ENCODE measurements around the gene XAF1. TPM values are rescaled to one million over a fixed set of nuclear protein-coding genes. Genes with fewer than 3 reads are reported as not detected.

Gene XAF1
- total and polyA plus RNA-seq, 10 of the 15 experiments (the other 5 are each of a cell fraction or from before 2014, with no cell fraction given), result 16.3 to 59.1 (median 44.6) TPM

DNA sequence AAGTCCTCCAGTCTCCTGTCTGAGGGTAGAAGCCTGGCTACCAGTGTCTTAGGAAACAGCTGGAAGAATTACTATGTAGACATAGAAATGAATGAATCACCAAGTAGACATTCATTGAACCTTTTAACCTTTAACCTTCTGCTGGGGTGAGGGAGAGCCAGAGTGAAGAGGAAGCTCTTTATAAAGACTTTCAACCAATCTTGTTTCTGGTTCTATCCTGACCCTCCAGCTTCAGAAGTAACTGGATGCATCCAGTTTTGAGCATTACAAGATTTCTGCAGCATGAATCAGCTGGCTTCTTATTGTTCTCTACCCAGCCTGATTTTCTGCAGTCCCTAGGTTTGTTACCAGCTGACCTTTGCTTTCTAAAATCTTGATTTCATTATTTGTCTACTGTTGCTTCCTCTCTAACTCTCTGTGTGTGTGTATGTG lies 67.2 kb downstream of the XAF1 start:
- no peak for ATAC-seq

More for the DNA sequence above, 67.2 kb downstream of the XAF1 start:
- H3K4me3 ChIP-seq, result no peak overlapping the region
- H3K9me3 ChIP-seq (replicated peaks; ENCODE audit: control insufficient read depth, insufficient read depth, low read length), result no peaks in the 10 kb centered on the region
- CTCF ChIA-PET, result no interaction called here
- intact Hi-C loops (cut with micrococcal nuclease; ENCODE audit: unreplicated experiment) (no loop called here), in situ Hi-C loops (cut with MboI) (no loop called here)
- RAD21 ChIA-PET (ENCODE audit: unreplicated experiment), result interaction anchor here (0.6 kb wide), 1 partner anchor 358 kb away, joined by 5 read pairs; no protein-coding TSS in a partner anchor
- no peaks in the 10 kb centered on the region for H3K36me3 ChIP-seq (ENCODE audit: control insufficient read depth in 2 of 2, insufficient read depth in 2 of 2, low read length in 1 of 2)
- H3K9ac ChIP-seq (ENCODE audit: control insufficient read depth, insufficient read depth, low read length), result no peak overlapping the region
- no peaks in the 10 kb centered on the region; a peak in 1 of 4 replicates for H3K27me3 ChIP-seq (replicated peaks in 1 of 2; ENCODE audit: control insufficient read depth in 2 of 2, insufficient read depth in 2 of 2, low read length in 1 of 2)
- H2AFZ ChIP-seq (ENCODE audit: control insufficient read depth, low read depth, low read length), result no peak overlapping the region
- no peak overlapping the region for H3K4me2 ChIP-seq (ENCODE audit: control insufficient read depth, insufficient read depth)
- DNase-seq (ENCODE audit: low read depth, low spot score) (no peak), FAIRE-seq (no peak)
- SMC1A ChIA-PET (ENCODE audit: uncharacterized antibody, unreplicated experiment), result no interaction called here
- no peaks in the 10 kb centered on the region for H3K79me2 ChIP-seq (ENCODE audit: control insufficient read depth, insufficient read depth, low read length)
- H3K4me1 ChIP-seq (ENCODE audit: control insufficient read depth, insufficient read depth, low read length), result no peaks in the 10 kb centered on the region
- no TSS peak for BruUV-seq (replicated peaks)
- H3K27ac ChIP-seq (ENCODE audit: control insufficient read depth, insufficient read depth), result no peak overlapping the region
- TF ChIP-seq MTA2 (IDR thresholded peaks at IDR 0.05; ENCODE audit: low read depth) (no peak), NR2C2 (IDR thresholded peaks at IDR 0.05; ENCODE audit: borderline replicate concordance, control insufficient read depth, insufficient read length, low read depth) (no peak), NR2F1 (conservative IDR thresholded peaks at IDR 0.05) (no peak), IKZF1 (conservative IDR thresholded peaks at IDR 0.05) (no peak), HDGF (IDR thresholded peaks at IDR 0.05) (no peak), SREBF1 (IDR thresholded peaks at IDR 0.05; ENCODE audit: low read length) (no peak), NR2C1 (IDR thresholded peaks at IDR 0.05) (no peak), ZZZ3 (IDR thresholded peaks at IDR 0.05; ENCODE audit: control insufficient read depth, insufficient read length, low read depth) (no peak)
- TF ChIP-seq, protein P1, sequence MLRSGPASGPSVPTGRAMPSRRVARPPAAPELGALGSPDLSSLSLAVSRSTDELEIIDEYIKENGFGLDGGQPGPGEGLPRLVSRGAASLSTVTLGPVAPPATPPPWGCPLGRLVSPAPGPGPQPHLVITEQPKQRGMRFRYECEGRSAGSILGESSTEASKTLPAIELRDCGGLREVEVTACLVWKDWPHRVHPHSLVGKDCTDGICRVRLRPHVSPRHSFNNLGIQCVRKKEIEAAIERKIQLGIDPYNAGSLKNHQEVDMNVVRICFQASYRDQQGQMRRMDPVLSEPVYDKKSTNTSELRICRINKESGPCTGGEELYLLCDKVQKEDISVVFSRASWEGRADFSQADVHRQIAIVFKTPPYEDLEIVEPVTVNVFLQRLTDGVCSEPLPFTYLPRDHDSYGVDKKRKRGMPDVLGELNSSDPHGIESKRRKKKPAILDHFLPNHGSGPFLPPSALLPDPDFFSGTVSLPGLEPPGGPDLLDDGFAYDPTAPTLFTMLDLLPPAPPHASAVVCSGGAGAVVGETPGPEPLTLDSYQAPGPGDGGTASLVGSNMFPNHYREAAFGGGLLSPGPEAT (IDR thresholded peaks at IDR 0.05; ENCODE audit: low read depth), result no peak
- TF ChIP-seq, protein P2, sequence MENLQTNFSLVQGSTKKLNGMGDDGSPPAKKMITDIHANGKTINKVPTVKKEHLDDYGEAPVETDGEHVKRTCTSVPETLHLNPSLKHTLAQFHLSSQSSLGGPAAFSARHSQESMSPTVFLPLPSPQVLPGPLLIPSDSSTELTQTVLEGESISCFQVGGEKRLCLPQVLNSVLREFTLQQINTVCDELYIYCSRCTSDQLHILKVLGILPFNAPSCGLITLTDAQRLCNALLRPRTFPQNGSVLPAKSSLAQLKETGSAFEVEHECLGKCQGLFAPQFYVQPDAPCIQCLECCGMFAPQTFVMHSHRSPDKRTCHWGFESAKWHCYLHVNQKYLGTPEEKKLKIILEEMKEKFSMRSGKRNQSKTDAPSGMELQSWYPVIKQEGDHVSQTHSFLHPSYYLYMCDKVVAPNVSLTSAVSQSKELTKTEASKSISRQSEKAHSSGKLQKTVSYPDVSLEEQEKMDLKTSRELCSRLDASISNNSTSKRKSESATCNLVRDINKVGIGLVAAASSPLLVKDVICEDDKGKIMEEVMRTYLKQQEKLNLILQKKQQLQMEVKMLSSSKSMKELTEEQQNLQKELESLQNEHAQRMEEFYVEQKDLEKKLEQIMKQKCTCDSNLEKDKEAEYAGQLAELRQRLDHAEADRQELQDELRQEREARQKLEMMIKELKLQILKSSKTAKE (IDR thresholded peaks at IDR 0.05; ENCODE audit: low read depth, poor library complexity, severe bottlenecking), result no peak
- TF ChIP-seq, protein P3, sequence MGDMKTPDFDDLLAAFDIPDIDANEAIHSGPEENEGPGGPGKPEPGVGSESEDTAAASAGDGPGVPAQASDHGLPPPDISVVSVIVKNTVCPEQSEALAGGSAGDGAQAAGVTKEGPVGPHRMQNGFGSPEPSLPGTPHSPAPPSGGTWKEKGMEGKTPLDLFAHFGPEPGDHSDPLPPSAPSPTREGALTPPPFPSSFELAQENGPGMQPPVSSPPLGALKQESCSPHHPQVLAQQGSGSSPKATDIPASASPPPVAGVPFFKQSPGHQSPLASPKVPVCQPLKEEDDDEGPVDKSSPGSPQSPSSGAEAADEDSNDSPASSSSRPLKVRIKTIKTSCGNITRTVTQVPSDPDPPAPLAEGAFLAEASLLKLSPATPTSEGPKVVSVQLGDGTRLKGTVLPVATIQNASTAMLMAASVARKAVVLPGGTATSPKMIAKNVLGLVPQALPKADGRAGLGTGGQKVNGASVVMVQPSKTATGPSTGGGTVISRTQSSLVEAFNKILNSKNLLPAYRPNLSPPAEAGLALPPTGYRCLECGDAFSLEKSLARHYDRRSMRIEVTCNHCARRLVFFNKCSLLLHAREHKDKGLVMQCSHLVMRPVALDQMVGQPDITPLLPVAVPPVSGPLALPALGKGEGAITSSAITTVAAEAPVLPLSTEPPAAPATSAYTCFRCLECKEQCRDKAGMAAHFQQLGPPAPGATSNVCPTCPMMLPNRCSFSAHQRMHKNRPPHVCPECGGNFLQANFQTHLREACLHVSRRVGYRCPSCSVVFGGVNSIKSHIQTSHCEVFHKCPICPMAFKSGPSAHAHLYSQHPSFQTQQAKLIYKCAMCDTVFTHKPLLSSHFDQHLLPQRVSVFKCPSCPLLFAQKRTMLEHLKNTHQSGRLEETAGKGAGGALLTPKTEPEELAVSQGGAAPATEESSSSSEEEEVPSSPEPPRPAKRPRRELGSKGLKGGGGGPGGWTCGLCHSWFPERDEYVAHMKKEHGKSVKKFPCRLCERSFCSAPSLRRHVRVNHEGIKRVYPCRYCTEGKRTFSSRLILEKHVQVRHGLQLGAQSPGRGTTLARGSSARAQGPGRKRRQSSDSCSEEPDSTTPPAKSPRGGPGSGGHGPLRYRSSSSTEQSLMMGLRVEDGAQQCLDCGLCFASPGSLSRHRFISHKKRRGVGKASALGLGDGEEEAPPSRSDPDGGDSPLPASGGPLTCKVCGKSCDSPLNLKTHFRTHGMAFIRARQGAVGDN (IDR thresholded peaks at IDR 0.05), result no peak
- TF ChIP-seq, protein P4, sequence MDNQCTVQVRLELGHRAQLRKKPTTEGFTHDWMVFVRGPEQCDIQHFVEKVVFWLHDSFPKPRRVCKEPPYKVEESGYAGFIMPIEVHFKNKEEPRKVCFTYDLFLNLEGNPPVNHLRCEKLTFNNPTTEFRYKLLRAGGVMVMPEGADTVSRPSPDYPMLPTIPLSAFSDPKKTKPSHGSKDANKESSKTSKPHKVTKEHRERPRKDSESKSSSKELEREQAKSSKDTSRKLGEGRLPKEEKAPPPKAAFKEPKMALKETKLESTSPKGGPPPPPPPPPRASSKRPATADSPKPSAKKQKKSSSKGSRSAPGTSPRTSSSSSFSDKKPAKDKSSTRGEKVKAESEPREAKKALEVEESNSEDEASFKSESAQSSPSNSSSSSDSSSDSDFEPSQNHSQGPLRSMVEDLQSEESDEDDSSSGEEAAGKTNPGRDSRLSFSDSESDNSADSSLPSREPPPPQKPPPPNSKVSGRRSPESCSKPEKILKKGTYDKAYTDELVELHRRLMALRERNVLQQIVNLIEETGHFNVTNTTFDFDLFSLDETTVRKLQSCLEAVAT (IDR thresholded peaks at IDR 0.05), result no peak
- TF ChIP-seq, protein P5, sequence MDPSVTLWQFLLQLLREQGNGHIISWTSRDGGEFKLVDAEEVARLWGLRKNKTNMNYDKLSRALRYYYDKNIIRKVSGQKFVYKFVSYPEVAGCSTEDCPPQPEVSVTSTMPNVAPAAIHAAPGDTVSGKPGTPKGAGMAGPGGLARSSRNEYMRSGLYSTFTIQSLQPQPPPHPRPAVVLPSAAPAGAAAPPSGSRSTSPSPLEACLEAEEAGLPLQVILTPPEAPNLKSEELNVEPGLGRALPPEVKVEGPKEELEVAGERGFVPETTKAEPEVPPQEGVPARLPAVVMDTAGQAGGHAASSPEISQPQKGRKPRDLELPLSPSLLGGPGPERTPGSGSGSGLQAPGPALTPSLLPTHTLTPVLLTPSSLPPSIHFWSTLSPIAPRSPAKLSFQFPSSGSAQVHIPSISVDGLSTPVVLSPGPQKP (IDR thresholded peaks at IDR 0.05; ENCODE audit: low read depth, low read length), result no peak
- H4K20me1 ChIP-seq (ENCODE audit: control insufficient read depth, insufficient read depth), result no peaks in the 10 kb centered on the region
- POLR2A ChIA-PET, result interaction anchor here (0.7 kb wide), 1 partner anchor 83 kb away, joined by 4 read pairs; no protein-coding TSS in a partner anchor
